GM12801 (cell line): ENCODE data around the gene FYTTD1.

Experiments
- CTCF ChIP-seq: IDR thresholded peaks from one replicate; pipeline ENCODE4 v1.5.1; 2011; ENCODE audit warnings: control low read depth; ENCODE audit not compliant: insufficient read length; ENCODE audit errors: extremely low read depth

FYTTD1 gene

DNA sequence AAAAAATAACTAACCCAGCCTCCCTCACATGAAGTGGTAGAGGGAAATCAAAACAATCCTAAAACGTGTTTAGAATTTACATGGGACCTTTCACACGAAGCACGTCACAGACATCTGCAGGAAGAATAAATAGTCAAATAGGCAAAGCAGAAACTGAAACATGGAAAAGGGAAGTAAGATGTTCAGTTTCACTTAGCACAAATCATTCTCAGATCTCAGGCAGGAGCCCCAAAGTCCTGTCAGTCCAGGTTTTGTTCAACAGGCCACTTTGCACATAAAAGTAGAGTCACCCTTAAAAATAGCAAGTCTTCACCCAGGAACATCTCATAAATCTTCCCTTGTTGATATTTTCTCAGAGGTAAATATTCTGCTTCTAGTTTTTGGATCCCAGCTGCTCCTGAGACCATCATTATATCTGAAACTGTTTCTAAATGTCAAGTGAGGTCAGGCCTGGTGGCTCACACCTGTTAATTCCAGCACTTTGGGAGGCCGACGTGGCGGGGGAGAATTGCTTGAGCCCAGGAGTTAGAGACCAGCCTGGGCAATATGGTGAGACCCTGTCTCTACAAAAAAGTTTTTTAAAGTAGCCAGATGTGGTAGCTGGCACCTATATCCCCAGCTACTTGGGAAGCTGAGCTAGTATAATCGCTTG, 14.9 kb upstream of the FYTTD1 start:
- no peak for TF ChIP-seq CTCF

GRCh38 chr3:197736010-197736490, 13.6 kb upstream of the FYTTD1 start:
- no peak for TF ChIP-seq CTCF

- TF ChIP-seq CTCF = no peak
Measured at GRCh38 chr3:197736491-197737318, 13.0 kb upstream of the FYTTD1 start, which contains the start of gene RUBCN. Gene RUBCN, minus strand, starts transcription at chr3:197736904. Its CDS starts 185 bp downstream, at chr3:197736719.

DNA sequence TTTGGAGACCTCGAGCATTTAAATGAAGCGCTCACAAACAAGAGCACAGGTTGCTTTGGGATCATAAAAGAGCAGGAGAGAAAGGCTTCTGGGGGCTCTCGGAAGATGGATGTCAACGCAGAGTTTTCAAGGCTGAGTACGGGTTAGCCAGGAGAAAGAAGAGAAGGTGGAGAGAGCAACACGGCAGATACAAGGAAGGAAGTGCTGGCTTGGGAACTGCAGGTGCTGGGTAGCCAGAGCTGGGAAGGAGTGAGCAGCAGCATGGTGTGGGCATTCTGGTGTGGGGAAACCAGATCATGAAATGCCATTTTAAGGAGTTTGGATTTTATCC, 12.4 kb upstream of the FYTTD1 start:
- TF ChIP-seq CTCF = no peak

DNA sequence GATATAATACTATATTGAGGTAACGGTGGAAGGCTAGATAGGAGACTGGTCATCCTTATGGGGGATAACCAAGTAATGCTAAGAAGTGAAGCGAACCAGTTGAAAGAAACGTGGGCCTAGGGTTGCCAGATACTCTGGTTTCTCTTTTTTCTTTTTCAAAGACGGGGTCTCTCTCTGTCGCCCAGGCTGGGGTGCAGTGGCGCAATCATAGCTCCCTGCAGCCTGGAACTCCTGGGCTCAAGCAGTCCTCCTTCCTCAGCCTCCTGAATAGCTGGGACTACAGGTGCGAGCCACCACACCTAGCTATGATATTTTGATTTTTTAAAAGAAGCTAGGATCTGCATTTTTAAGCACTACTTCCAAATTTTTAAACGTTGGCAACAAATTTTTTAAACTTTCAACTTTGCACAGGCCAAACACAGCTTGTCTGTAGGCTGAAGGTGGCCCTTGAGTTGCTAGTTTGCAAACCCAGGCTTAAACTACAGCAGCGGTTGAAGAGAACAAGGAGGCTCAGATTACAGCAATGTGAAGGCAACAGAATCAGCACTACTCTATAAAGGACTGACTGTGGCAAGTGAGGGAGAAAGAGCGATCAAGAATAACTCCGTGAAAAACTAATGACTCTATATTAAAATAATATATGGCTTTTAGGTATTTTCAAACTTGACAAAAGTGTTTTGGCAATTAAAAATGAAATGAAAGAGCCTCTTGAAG, 11.8 kb upstream of the FYTTD1 start:
- no peak for TF ChIP-seq CTCF

DNA sequence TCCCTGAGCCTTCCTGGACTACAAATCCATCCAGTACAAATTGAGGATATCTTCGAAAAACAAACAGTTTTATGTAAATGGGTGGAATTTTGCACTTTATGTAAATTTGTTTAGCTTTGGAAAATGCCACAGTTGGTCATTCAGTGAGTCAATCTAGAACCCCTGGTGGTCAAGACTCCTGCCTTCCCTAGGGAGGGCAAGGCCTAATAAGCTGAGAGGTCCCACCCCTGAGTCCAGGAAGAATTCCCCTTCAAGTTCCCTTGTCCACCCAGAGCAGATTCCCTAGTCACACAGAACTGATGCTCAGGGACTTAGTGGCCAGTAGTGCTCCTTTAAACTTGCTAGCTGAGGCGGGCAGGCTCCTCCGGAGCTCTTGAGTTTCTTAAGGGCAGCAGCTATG, 6.9 kb upstream of the FYTTD1 start:
- TF ChIP-seq CTCF = no peak

- TF ChIP-seq CTCF = no peak
Measured at GRCh38 chr3:197746209-197746608, 3.5 kb upstream of the FYTTD1 start.
